ENCODE measurements around the gene HMGCL. TPM values are rescaled to one million over a fixed set of nuclear protein-coding genes. Genes with fewer than 3 reads are reported as not detected.
"Not testable (repeated sequence)": the region's sequence is repeated elsewhere in the genome, so short reads cannot be mapped to it uniquely, and the experiment has no call there.

Gene HMGCL
- total RNA-seq, 2 experiments from 2014 or later, result 31.9 to 46.0 TPM

GRCh38 chr1:23853124-23853523, 27.9 kb upstream of the HMGCL start:
- POLR2A ChIA-PET; H3K27me3 Mint-ChIP-seq; ATAC-seq; CTCF ChIA-PET; intact Hi-C loops (cut with DNase I, micrococcal nuclease); H3K9me3 Mint-ChIP-seq (ENCODE audit: low read depth); H3K4me3 Mint-ChIP-seq; H3K4me1 Mint-ChIP-seq; H3K27ac Mint-ChIP-seq; DNase-seq: not testable (repeated sequence)
- H3K36me3 Mint-ChIP-seq (ENCODE audit: low read depth), result peaks cover 20% of the 10 kb centered on the region

- CTCF ChIA-PET, result interaction anchor here (1.7 kb wide), 1 partner anchor 40 kb away, joined by 5 read pairs; no protein-coding TSS in a partner anchor
- intact Hi-C loops (cut with DNase I, micrococcal nuclease); H3K4me1 Mint-ChIP-seq; ATAC-seq; POLR2A ChIA-PET; H3K9me3 Mint-ChIP-seq (ENCODE audit: low read depth); H3K27me3 Mint-ChIP-seq; H3K27ac Mint-ChIP-seq; H3K4me3 Mint-ChIP-seq; DNase-seq: not testable (repeated sequence)
- peaks cover 33% of the 10 kb centered on the region for H3K36me3 Mint-ChIP-seq (ENCODE audit: low read depth)
Measured at GRCh38 chr1:23851406-23851805, 26.2 kb upstream of the HMGCL start.

- Mint-ChIP-seq H3K27ac (no peak overlapping the region), H3K36me3 (ENCODE audit: low read depth) (peaks cover 32% of the 10 kb centered on the region), H3K27me3 (no peaks in the 10 kb centered on the region), H3K4me1 (no peaks in the 10 kb centered on the region), H3K4me3 (no peak overlapping the region), H3K9me3 (ENCODE audit: low read depth) (peaks cover 4% of the 10 kb centered on the region)
- no peak for DNase-seq
- CTCF ChIA-PET, result interaction anchor here (0.8 to 1.4 kb wide), 3 partner anchors 33 to 67 kb away, joined by 3 read pairs; no protein-coding TSS in a partner anchor
- POLR2A ChIA-PET, result interaction anchor here (0.7 kb wide), 1 partner anchor 37 kb away, joined by 3 read pairs; no protein-coding TSS in a partner anchor
- intact Hi-C loops (cut with DNase I, micrococcal nuclease), result no loop called here
- ATAC-seq, result no peak
Measured at GRCh38 chr1:23848673-23849616, 23.7 kb upstream of the HMGCL start.

- H3K4me3 Mint-ChIP-seq; H3K9me3 Mint-ChIP-seq (ENCODE audit: low read depth); POLR2A ChIA-PET; H3K27ac Mint-ChIP-seq; DNase-seq; H3K27me3 Mint-ChIP-seq; H3K4me1 Mint-ChIP-seq; ATAC-seq; intact Hi-C loops (cut with DNase I, micrococcal nuclease): not testable (repeated sequence)
- CTCF ChIA-PET, result interaction anchor here (0.6 kb wide), 1 partner anchor 78 kb away, joined by 3 read pairs; no protein-coding TSS in a partner anchor
- H3K36me3 Mint-ChIP-seq (ENCODE audit: low read depth), result peaks cover 29% of the 10 kb centered on the region
Measured at GRCh38 chr1:23847482-23848095, 22.4 kb upstream of the HMGCL start.

GRCh38 chr1:23845163-23845562, 19.9 kb upstream of the HMGCL start:
- intact Hi-C loops (cut with DNase I, micrococcal nuclease), result no loop called here
- Mint-ChIP-seq H3K9me3 (ENCODE audit: low read depth) (peaks cover 4% of the 10 kb centered on the region), H3K36me3 (ENCODE audit: low read depth) (peaks cover 22% of the 10 kb centered on the region), H3K4me1 (no peaks in the 10 kb centered on the region), H3K27me3 (no peaks in the 10 kb centered on the region), H3K27ac (no peak overlapping the region), H3K4me3 (no peak overlapping the region)
- DNase-seq, result no peak
- no peak for ATAC-seq
- CTCF ChIA-PET, result interaction anchor here (0.6 to 0.7 kb wide), 2 partner anchors 726 to 1287 kb away, joined by 3 read pairs; no protein-coding TSS in a partner anchor
- POLR2A ChIA-PET, result interaction anchor here (0.6 kb wide), 1 partner anchor 321 kb away, joined by 4 read pairs; no protein-coding TSS in a partner anchor

GRCh38 chr1:23843644-23844043, 18.4 kb upstream of the HMGCL start:
- Mint-ChIP-seq H3K27me3 (no peaks in the 10 kb centered on the region), H3K36me3 (ENCODE audit: low read depth) (peaks cover 19% of the 10 kb centered on the region), H3K4me1 (no peaks in the 10 kb centered on the region), H3K4me3 (no peak overlapping the region), H3K9me3 (ENCODE audit: low read depth) (peaks cover 4% of the 10 kb centered on the region), H3K27ac (no peak overlapping the region)
- intact Hi-C loops (cut with DNase I, micrococcal nuclease), result no loop called here
- ATAC-seq (no peak), DNase-seq (no peak)
- POLR2A ChIA-PET, result no interaction called here
- CTCF ChIA-PET, result interaction anchor here (0.9 to 1.2 kb wide), 3 partner anchors 25 to 72 kb away, joined by 3 to 6 read pairs (median 3); partner anchors contain the start of gene FUCA1

- H3K27ac Mint-ChIP-seq, result no peak overlapping the region
- H3K4me1 Mint-ChIP-seq, result peaks cover 5% of the 10 kb centered on the region
- intact Hi-C loops (cut with DNase I, micrococcal nuclease), result loop anchor here (1.0 kb wide), 4 partner anchors 13 to 354 kb away; partner anchors contain the start of genes HMGCL (in 2 of the 2), ASAP3 (in 1 of the 2), FUCA1 (in 1 of the 2) and GALE (in 1 of the 2)
- no peaks in the 10 kb centered on the region for H3K9me3 Mint-ChIP-seq (ENCODE audit: low read depth)
- peak overlapping the region; percentile 45 for H3K4me3 Mint-ChIP-seq
- no peaks in the 10 kb centered on the region for H3K36me3 Mint-ChIP-seq (ENCODE audit: low read depth)
- CTCF ChIA-PET, result interaction anchor here (0.6 to 1.4 kb wide), 5 partner anchors 10 to 312 kb away, joined by 3 to 6 read pairs (median 5); no protein-coding TSS in a partner anchor
- POLR2A ChIA-PET, result interaction anchor here (0.6 kb wide), 1 partner anchor 703 kb away, joined by 4 read pairs; no protein-coding TSS in a partner anchor
- peaks cover 5% of the 10 kb centered on the region for H3K27me3 Mint-ChIP-seq
- ATAC-seq, result peak; percentile 98
- peak; percentile 84 for DNase-seq
Measured at GRCh38 chr1:23838401-23838866, 13.2 kb upstream of the HMGCL start.

GRCh38 chr1:23837908-23838307, 12.7 kb upstream of the HMGCL start:
- no peak for ATAC-seq
- Mint-ChIP-seq H3K4me3 (no peak overlapping the region), H3K27me3 (peaks cover 5% of the 10 kb centered on the region), H3K36me3 (ENCODE audit: low read depth) (no peaks in the 10 kb centered on the region), H3K27ac (no peak overlapping the region), H3K4me1 (peaks cover 5% of the 10 kb centered on the region), H3K9me3 (ENCODE audit: low read depth) (no peaks in the 10 kb centered on the region)
- ChIA-PET CTCF (interaction anchor here (0.7 to 1.1 kb wide), 2 partner anchors 9 to 312 kb away, joined by 3 to 5 read pairs; no protein-coding TSS in a partner anchor), POLR2A (interaction anchor here (0.6 kb wide), 1 partner anchor 703 kb away, joined by 4 read pairs; no protein-coding TSS in a partner anchor)
- DNase-seq, result peak; percentile 15
- intact Hi-C loops (cut with DNase I, micrococcal nuclease), result loop anchor here (1.0 kb wide), 4 partner anchors 13 to 354 kb away; partner anchors contain the start of genes HMGCL (in 2 of the 2), ASAP3 (in 1 of the 2), FUCA1 (in 1 of the 2) and GALE (in 1 of the 2)

GRCh38 chr1:23836037-23836436, 10.8 kb upstream of the HMGCL start:
- Mint-ChIP-seq H3K27ac (no peak overlapping the region), H3K4me1 (peaks cover 5% of the 10 kb centered on the region), H3K36me3 (ENCODE audit: low read depth) (no peaks in the 10 kb centered on the region), H3K9me3 (ENCODE audit: low read depth) (no peaks in the 10 kb centered on the region), H3K27me3 (peaks cover 5% of the 10 kb centered on the region), H3K4me3 (no peak overlapping the region)
- CTCF ChIA-PET, result no interaction called here
- POLR2A ChIA-PET, result no interaction called here
- ATAC-seq, result no peak
- no peak for DNase-seq
- intact Hi-C loops (cut with DNase I, micrococcal nuclease), result no loop called here

- H3K9me3 Mint-ChIP-seq (ENCODE audit: low read depth); H3K27ac Mint-ChIP-seq; ATAC-seq; H3K4me3 Mint-ChIP-seq; POLR2A ChIA-PET; H3K27me3 Mint-ChIP-seq; H3K36me3 Mint-ChIP-seq (ENCODE audit: low read depth); H3K4me1 Mint-ChIP-seq; DNase-seq; intact Hi-C loops (cut with DNase I, micrococcal nuclease): not testable (repeated sequence)
- CTCF ChIA-PET, result interaction anchor here (0.9 to 1.2 kb wide), 3 partner anchors 9 to 48 kb away, joined by 3 to 4 read pairs (median 3); partner anchors contain the start of gene HMGCL
Measured at GRCh38 chr1:23834156-23834555, 8.9 kb upstream of the HMGCL start.

- H3K36me3 Mint-ChIP-seq (ENCODE audit: low read depth), result no peaks in the 10 kb centered on the region
- ChIA-PET CTCF (no interaction called here), POLR2A (no interaction called here)
- intact Hi-C loops (cut with DNase I, micrococcal nuclease), result no loop called here
- ATAC-seq, result no peak
- H3K4me3 Mint-ChIP-seq, result no peak overlapping the region
- H3K4me1 Mint-ChIP-seq, result peaks cover 19% of the 10 kb centered on the region
- no peaks in the 10 kb centered on the region for H3K27me3 Mint-ChIP-seq
- H3K27ac Mint-ChIP-seq, result no peak overlapping the region
- no peak for DNase-seq
- no peaks in the 10 kb centered on the region for H3K9me3 Mint-ChIP-seq (ENCODE audit: low read depth)
Measured at GRCh38 chr1:23827717-23828116, 2.5 kb upstream of the HMGCL start.

Measured in activated CD4-positive, alpha-beta T cell treated with anti-CD3 and anti-CD28 coated beads for 36 hours (primary cell).